ENCODE results near the gene DHX36. TPM values are rescaled to one million over a fixed set of nuclear protein-coding genes. Genes with fewer than 3 reads are reported as not detected.

Gene DHX36
- total RNA-seq = 28.7 and 31.7 TPM in 2 replicates

GRCh38 chr3:154323891-154324738 lies at the start of gene DHX36:
Gene DHX36 (minus strand): TSS chr3:154324487. CDS start chr3:154324416, 71 bp downstream.

Small RNA genes lying within 50 kb of the gene (small RNA-seq; reads per million reads assigned to genes)
- gene RF01210 = not detected

Other genes with a start within 250 kb of the DHX36 start
- 0.65 and 1.2 TPM in 2 replicates for gene ARHGEF26, start 203.1 kb downstream of the DHX36 start, total RNA-seq
- gene GPR149, start 105.7 kb upstream of the DHX36 start, total RNA-seq = not detected in 2 replicates